Stimulated activated CD8-positive, alpha-beta memory T cell treated with anti-CD3 and anti-CD28 coated beads, Interleukin-4, amount 100 ng/mL, for 48 hours (primary cell): ENCODE results near the gene GPR62.

Experiments
- DNase-seq: peaks from one replicate; pipeline ENCODE4 v3.0.0-alpha.2; 2020

The GPR62 gene

DNA sequence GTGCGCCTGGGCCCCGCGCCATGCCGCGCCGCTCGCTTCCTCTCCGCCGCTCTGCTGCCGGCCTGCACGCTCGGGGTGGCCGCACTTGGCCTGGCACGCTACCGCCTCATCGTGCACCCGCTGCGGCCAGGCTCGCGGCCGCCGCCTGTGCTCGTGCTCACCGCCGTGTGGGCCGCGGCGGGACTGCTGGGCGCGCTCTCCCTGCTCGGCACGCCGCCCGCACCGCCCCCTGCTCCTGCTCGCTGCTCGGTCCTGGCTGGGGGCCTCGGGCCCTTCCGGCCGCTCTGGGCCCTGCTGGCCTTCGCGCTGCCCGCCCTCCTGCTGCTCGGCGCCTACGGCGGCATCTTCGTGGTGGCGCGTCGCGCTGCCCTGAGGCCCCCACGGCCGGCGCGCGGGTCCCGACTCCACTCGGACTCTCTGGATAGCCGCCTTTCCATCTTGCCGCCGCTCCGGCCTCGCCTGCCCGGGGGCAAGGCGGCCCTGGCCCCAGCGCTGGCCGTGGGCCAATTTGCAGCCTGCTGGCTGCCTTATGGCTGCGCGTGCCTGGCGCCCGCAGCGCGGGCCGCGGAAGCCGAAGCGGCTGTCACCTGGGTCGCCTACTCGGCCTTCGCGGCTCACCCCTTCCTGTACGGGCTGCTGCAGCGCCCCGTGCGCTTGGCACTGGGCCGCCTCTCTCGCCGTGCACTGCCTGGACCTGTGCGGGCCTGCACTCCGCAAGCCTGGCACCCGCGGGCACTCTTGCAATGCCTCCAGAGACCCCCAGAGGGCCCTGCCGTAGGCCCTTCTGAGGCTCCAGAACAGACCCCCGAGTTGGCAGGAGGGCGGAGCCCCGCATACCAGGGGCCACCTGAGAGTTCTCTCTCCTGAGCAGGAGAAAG is 951 bp downstream of the GPR62 start:
- DNase-seq, result peak; percentile 68

DNA sequence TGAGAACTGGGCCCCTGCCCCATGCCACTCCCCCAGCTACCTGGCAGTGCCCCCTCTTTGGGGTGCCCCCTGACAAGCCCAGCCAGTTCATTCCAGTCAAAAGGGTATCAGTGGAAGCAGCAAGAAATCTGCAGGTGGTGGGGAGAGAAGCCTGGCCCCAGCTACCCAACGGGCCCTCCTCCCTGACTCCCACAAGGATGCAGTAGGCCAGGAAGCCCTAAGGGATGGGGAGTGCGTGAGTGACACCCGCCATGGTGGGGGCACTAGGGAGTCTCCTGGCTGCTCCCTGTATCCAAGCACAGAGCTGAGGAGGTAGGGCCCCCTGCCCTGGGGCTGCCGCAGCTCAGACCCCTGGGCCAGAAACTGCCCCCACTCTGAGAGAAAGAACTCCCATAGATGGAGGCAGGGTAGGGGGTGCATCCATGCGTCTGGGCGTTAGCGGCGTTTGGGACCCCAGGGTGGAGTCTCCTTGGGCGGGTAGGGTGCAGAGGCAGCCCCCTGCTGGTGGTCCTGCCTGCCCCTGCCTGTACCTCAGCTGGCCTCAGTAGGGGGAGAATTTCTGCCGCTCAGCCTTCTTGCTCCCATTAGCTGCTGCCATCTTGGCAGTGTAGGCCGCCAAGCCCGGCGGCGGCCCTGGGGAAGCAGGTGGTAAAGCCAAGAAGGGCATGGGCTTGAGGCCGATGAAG is 2.5 kb downstream of the GPR62 start:
- no peak for DNase-seq

DNA sequence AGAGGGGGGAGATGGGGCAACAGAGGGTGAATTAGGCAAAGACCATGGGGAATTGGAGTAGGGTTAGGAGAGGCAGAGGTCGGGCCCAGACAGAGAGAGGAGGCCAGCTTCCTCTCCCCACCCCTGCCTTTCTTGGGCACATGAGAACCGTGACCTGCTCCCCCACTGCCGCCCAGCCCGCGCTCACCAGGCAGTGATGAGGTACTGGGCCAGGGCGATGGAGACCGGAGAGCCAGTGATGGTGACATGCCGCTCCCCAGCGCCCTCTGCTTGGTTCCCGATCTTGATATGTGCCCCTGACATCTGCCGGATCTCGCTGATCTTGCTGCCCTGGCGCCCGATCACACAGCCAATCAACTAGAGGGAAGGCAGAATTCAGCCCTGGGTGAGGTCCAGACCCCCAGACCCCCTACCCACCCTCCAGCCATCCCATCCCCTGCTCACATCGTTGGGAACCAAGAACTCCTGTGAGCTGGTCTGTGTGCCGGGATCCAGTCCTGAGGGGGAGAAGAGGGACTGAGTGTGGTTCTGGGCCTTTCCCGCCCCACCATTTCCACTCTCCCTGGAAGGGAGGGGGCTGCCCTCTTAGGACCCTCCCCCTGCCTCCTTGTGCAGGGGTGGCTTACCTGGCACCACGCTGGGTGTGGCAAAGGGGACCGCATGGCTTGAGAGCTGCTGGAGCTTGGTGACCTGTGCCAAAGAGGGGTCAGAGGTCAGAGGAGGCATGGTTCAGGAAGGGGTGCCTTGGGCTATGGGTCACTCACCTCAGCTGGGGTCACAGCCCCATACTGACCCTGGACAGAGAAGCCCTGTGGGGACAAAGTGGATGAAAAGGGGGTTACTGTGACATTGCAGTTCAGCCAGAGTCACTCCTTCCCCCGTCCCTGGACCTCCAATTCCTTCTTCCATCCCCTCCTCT is 3.7 kb downstream of the GPR62 start:
- no peak for DNase-seq

GRCh38 chr3:51959651-51960050 is 4.5 kb downstream of the GPR62 start:
- DNase-seq, result no peak

DNA sequence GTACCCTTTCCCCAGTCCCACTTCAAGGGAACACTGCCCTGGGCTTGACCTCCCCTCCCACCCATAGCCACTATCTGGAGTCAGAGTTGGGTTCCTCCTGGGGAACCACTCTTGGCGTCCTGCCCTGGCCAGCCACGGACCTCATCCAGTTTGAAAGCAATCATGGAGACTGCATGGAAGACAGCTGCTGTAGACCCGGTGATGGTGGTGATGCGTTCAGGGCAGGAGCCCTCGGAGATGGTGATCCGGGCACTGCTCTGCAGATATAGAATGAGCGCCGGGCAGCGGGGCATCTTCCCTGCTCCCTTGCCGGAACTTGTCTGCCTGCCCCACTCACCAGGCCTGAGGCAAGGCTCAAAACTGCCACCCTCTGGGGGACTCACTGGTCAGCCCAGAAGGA is 5.2 kb downstream of the GPR62 start:
- DNase-seq, result no peak

- no peak for DNase-seq
Observed at GRCh38 chr3:51961011-51961410, 5.8 kb downstream of the GPR62 start.

DNA sequence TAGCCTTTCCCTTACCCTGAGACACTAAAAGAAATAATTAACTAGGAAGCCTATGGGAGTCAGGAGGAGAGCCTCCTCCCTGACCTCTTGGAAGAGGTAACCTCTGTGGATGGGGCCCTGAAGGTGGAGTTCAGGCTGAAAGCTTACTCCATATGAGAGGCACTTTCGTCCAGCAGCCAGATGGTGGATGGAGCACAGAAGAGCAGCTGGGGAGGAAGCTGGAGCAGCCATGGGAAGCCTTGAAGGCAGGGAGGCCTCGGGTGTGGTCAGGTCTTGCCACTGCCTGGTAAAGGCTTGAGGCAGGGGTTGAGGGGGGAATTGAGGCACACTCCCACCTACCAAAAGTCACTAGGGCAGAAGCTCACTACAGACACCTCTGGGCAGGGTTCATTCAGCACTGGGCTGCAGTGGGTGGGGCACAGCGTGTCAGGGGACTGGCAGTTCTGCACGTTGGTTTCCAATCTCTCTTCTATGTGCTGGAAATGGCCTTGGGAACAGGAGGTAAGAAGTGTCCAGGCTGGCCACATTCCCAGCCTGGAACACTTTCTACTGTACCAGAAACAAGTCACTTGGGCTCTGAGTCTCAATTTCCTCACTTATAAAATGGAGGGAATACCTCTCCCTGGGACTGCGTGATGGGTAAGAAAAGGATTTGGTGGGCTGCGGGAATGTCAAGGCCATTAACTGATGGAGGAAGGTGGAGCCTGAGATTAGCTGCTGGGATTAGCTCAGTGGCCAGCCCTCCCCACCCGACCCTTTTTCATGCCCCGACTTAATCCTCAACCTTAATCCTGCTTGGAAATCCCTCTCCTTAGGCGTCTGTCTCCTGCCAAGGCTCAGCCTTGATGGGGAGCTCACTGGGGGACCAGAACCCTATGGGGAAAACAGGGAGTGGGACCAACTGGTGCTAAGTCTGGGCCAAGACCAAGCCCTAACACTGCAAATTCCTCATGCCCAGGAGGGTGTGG is 6.7 kb downstream of the GPR62 start:
- no peak for DNase-seq

DNA sequence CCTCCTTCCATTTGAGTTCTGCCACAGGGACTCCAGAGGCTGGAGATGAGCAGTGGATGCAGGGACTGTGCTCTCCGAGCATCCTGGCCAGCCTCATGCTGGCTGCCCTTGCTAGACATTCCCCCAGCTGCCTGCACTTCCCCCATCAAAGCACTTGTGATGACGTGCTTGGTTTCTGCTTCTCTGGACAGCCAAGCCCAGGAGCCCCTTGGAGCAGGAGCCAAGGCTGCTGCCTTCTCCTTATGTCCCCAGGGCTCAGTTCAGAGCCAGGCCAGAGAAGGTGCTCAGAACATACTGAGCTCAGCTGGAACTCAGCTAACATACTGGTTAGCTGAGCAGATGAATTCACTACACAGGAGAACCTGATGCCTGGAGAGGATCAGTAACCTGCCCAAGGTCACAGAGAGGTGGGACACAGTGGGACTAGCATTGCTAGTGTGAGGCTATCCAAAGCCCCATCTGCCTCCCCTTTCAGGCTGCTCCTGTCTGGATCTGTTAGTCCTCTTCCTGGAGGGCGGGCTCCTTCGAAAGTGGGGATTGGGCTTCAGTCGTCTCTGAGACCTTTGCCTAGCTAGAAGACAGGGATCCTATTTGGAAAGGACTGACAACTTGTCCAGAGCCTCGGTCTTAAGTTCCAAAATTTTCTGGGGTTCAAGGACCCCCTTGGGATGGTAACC is 7.8 kb downstream of the GPR62 start:
- DNase-seq, result no peak

DNA sequence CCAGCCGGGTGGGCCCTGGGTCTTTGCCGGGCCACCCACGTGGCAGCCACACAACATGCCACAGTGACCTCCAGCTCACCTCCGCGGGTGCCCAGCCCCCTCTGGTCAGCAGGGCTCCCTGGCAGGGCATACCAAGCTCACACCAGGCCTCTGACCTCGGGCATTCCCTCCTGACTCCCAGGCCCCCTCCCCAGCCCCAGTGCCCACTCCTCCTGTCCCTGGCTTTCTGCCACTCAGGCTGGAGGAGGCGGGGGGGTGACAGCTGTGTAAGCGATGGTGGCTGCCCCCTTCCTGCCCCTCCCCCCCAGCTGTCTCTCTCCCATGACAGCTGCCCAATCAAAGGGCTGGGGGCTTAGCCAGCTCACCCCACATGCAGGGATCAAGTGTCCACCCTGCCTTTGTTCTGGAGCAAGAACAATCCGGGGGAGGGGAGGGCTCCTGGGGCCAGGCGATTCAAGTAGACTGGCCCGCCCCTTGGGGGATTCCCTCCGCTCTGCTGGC is 8.8 kb downstream of the GPR62 start:
- no peak for DNase-seq

- no peak for DNase-seq
Observed at GRCh38 chr3:51964521-51964920, 9.3 kb downstream of the GPR62 start.

DNA sequence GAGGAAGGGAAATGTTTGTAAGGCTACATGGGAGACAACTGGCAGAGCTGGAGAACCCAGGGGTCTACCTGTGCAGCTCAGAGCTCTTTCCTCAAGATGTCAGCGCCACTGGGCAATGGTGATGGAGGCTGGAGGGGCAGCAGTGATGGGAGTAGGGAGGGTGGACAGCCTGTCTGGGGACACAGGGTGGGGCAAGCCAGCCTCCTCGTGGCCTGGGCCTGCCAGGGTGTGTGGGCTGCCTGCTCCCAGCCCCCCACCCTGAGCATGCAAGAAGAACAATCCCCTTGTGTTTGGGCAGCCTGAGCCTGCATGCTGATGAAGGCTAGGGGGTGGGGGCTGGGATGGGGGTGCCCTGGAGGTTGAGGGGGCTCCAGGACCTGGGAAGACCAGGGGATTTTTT is 10.8 kb downstream of the GPR62 start:
- DNase-seq, result no peak

- DNase-seq, result no peak
Observed at GRCh38 chr3:51966486-51966885, 11.3 kb downstream of the GPR62 start.

- DNase-seq, result no peak
Observed at GRCh38 chr3:51966922-51967383, 11.8 kb downstream of the GPR62 start.

DNA sequence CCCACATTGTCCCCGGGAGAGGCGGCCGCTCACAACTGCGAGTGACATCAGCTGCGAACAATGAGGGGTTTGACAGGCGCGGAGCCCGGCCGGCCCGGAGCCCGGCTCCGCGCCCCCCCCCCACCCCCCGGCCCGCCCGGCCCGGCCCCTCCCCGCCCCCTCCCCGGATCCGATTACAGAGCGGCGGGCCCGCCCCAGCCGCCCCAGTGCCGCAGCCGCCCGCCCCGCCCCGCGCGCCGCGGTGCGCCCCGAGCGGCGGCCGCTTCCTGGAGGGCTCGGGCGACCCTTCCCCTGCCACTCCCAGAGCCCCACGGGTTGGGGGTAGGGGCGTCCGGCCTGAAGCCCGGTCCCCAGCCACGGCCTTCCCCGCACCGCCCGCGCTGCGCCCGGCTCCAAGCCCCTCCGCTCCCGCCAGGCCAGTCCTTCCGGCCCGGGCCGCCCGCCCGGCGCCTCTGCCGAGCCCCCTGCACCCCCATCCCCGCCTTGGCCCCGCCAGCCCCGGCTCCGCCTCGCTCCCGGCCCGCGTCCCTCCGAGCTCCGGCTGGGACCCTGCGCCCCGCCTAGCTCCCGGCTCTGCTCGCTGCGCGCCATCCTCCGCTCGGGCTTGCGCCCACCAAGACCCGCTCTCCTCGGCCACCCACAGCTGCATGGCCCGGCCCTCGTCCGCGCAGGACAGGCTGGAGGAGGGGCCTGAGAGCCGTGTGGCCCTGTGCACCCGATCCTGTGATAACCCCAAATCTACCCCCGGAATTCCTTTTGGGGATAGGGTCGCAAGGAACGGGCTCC is 12.4 kb downstream of the GPR62 start, which contains the start of gene PCBP4:
PCBP4 (minus strand) TSS at position 71 of the 786 bp plus-strand sequence. CDS start 6,214 bp downstream, outside the sequence.
- DNase-seq, result peak; percentile 53

DNA sequence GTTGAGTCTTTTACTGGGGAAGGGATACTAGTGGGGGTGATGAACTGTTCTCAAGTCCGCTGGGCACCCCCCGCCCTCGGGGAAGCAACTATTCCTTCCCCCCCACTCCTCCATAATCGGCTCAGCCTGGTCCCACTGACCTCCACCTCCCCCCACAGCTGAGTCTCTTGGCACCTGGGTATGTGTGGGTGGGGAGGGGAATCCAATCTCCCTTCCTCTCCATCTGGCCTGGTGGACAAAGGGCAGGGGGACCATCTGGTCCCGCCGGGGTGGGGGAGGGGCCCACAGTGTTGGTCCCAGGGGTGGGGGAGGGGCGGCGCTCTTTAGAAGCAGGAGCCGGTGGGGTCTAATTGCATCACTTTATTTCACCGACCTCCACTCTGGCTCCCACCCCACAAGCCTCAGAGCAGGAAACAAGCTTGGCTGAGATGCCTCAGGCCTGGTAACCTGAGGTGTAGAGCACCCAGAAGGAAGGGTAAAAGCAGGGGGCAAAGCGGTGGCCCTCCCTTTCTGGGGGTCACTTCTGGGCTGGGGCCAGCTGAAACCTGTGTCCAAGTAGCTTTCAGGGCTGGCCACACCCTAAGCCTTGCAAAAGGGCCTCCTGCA is 13.1 kb downstream of the GPR62 start:
- no peak for DNase-seq

DNA sequence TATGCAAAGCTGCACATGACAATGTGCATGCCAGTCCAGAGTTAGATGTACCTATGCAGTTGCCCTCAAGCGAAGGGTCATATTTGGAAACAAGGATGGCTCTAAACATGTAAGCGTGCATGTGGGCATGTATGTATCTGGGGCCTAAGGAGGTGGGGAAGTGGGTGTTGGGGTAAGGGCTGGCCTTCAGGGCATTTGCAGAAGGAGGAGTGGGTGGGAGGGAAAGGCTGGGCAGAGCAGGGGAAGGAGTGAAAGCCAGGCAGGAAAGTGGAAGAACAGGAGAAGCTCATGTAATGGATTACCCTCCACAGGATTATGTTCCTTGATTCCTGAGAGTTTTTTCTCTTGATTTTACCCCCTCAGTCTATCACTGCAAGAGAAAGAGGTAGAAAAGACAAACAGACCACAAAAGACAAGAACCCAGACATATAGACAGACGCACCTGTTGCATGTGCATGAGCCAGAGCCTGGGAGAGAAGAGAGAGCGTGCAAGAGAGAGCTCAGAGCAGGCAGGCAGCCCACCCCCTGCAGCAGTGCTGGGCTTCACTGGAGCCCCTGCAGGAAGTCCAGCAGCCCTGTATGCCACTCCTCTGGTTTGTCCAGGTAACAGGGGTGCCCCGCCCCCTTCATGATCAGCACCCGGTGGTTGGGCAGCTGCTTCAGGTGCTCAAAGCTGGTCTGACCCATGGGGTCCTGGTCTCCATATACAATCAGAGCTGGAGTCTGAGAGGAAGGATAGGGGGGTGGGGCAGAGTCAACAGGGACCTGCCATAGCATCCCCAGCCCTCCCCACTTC is 13.9 kb downstream of the GPR62 start:
- no peak for DNase-seq

GRCh38 chr3:51969841-51970240 is 14.7 kb downstream of the GPR62 start:
- no peak for DNase-seq

GRCh38 chr3:51970606-51971300 is 15.6 kb downstream of the GPR62 start:
- no peak for DNase-seq
